Fibroblast of skin of right biceps (primary cell): ENCODE data around the gene SHANK1.

ENCODE experiments used
- DNase-seq: peaks from one replicate; pipeline ENCODE4 v3.0.0-alpha.2; 2013

SHANK1 gene

DNA sequence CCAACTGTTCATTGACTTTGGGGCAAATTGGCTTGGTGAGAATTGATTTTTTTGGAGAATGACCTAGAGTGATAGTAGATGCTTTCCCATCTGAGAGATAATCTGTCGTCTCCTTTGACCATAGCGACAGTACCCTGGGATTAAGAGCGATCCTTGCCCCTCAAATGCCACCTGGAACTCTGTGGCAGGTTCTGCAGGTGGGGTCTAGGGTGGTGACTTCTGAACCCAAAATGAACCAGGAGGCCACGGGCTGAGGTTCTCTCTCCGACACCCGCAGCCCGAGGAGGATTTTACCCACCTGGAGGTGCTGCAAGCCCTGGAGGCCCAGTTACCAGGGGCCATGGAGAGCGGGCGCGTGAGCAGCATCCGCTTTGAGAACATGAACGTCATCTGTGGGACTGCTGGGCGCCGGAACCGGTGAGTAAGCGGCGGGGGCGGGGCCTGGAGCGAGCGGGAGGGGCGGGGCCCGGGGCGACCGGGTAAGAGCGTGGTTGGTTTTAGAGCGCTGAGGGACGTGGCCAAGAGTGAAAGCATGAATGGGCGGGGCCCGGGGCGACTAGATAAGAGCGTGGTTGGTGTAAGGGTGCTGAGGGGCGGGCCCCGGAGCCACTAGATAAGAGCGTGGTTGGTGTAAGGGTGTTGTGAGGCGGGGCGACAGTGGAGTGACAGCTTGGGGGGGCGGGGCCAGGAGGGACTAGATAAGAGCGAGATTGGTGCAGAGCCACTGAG, 61.7 kb downstream of the SHANK1 start:
- DNase-seq = peak; percentile 99

DNA sequence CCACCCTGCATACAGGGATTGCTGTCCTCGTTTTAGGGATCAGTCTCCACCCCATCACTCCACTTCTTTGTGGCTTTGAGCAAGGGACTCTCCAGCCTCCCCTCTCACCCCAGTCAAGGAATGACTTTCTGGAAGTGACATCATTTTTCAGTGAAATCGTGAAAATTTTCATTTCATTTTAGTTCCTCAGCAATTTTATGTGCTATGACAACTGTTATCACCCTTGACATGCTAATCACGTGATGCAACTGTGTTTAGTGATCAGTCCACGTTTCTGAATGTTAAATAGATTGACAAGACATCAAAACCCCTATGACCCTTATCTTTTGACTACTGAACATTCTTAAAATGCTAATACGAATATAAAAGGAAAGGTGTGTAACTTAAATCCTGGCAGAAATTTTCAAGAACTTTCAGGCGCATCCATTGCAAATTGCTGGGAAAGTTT, 62.4 kb downstream of the SHANK1 start:
- DNase-seq = no peak

DNA sequence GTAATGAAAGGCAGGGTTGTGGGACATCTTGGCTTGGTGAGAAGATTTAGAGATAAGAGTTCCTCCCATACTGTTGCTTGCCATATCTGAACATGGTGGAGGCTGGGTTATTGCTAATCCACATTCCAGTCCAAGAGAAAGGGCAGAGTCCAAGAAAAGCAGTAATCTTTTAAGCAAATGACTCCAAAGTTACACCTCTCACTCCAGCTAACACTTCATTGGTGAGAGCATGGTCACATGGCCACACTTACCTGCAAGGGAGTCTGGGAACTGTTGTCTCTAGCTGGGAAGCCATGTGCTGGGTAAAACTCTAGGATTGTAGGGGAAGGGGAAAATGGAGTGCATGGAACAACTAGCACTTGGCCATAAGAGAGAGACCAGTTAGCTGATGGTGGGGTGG, 64.7 kb downstream of the SHANK1 start:
- no peak for DNase-seq

DNA sequence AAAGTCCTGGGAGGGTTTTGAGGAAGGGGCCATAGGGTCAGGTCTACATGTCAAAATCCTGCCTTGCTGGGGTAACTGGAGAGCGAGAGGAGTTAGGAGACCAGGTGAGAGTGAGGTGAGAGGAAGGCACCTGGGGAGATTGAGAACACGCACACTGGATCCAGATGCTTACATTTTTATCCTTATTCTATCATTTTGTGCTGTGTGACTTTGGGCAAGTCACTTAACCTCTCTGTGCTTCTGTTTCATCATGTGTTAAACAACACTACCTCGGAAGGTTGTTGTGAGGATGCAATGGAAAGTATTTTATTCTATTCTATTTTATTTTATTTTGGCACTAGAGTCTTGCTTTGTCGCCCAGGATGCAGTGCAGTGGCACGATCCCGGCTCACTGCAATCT, 66.9 kb downstream of the SHANK1 start:
- DNase-seq = no peak

DNA sequence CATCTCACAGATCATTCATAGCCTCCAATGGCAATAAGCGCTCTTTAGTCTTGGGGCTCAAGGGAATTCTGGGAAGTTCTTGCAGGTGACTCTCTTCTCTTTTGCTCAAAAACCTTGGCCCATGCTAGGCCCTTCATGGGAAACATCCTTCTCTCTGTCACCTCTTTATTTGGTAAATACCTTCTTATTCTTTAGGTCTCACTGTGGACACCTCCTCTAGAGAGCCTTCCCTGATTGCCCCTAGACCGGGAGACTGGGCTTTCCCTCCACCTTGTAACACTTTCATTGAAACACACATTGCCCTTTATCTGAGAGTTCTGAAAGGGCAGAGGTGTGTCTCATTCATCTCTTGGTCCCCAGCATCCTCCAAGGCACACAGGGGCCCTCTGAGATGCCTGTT, 68.4 kb downstream of the SHANK1 start:
- no peak for DNase-seq

DNA sequence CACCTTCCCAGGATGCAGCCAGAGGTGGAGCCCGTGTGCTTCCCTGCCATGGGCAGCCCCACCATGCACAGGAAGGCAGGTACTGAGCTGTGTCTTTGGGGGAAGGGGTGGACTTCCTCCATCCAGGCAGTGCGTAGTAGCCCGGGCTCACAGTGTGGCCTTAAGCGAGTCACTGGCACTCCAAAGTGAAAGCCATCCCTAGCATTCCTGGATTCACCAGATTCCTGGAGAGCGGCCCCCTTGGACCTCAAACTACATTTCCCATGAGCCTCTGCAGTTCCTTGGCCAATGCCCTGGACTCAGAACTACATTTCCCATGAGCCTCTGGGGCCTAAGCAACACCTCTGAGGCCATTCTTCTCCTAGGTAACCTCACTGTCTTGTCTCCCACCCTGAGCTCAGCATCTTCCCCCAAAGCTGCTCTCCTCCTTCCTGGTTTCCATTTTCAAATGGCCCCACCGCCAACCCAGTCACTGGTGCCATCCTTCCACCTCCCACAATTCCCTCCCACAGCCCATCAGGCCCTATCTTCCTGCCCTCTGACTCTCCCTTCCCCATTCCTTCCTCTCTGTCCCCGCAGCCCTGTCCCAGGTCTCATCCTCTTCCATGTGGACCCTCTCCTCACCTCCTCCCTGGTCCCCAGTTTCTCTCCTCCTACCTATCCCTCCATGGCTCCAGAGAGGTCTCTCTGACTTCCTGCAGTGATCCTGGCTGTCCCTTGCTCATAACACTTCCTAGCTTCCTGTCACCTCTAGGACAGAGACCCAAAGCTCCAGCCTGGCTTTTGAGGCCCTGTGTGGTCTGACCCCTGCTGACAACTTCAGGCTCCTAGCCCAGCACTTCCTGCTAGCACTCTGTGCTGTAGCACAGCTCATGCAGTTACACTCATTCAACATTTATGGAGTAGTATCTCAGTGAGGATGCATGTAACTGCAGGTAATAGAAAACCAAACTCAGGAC, 69.9 kb downstream of the SHANK1 start, which contains the start of gene C19orf81:
Gene C19orf81, plus strand, starts transcription at position 13 of the 959 bp plus-strand sequence. Its CDS starts 0 bp downstream, at position 13.
- peak; percentile 26 for DNase-seq

DNA sequence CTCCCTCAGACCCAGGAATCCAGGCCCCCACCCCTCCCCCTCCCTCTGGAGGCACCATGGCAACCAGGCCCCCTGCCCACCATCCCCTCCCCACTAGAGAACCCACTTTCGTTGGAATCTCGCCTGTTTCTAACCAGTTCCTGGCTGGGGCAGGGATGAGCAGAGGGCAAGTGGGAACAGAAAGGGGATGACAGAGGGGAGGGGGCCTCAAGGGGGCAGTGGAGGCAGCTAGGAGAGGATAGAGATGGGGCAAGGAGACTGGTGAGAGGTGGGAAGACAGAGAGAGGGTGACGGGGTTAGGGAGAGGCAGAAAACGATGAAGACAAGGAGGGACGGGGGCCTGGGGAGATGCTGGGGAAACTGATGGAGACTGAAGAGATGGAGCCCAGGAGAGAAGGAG, 70.9 kb downstream of the SHANK1 start:
- DNase-seq = no peak

DNA sequence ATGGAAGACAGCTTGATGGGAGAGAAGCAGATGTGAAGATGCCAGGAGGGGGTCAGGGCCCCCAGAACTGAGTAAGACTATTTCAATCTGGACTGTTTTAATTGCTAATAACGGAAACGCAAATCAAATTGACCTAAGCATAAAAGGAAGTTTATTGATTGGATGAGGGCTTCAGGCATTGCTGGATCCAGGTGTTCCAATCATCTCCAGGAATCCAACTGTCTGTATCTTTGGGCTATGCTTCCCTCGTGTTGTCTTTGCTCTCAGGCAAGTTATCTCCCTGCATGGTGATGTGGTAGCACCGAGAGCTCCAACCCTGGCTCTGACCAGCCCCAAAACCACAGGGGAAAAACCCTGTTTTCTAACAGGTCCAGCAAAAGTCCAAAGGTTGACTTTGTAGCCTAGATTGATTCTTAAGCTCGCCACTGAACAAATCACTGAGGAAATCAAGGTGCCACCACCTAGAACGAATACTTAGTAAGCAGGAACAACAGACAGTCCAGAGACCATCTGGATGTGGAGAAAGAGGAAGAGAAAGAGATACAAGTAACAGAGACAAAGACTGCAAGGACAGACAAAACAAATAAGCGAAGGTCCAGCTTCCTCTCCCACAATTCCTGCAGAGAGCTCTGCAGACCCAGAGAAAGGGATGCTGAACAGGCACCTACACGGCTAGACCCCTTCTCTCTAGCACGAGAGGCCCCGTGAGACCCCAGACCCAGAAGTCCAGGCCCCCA, 71.6 kb downstream of the SHANK1 start:
- no peak for DNase-seq

DNA sequence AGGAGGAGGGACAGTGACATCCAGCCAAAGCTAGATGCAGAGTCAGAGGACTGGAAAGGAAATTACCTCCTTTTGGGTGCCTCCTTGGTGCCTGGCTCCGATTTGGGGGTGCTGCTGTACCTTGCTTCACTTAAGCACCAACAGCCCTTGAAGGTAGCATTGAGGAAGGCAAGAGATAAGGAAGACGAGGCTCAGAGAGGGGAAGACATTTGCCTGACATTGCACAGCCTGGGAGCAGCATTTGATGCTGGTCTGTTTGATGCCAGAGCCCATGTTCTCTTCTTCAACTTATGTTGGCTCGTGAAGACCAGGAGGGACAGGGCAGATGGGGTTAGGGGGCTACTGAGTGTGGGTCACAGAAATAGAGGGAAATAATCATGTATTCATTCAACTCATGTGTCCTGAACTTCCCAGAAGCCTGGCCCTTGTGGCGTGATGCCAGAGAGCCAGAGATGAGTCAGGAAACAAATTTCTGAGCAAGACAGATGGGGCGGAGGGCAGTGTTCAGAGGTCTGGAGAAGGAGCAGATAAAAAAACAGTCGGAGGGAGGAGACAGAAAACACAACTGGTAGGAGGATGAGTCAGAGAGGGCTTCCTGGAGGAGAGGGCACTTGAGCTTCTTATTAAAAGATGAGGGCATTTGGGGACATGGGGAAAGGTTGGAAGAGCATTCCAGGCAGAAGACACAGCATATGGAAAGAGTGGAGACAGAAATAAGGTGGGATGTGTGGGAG, 73.4 kb downstream of the SHANK1 start:
- DNase-seq = peak; percentile 74

DNA sequence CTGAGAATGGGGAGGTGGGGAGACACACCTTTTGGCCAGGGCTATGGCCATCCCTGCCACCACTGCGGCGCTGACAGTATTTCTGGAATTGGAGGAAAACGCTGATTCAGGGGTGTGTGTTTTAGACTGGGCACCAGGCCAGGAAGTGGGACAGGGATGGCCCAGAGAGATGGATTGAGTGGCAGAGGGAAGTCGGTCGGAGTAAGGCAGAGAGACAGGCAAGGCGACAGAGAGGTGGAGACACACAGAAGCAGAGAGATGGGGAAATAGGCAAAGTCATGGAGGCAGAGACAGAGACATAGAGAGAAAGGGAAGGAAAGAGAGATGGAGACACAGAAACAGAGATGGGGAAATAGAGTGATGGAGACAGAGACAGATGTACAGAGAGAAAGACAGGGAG, 74.5 kb downstream of the SHANK1 start:
- DNase-seq = no peak

DNA sequence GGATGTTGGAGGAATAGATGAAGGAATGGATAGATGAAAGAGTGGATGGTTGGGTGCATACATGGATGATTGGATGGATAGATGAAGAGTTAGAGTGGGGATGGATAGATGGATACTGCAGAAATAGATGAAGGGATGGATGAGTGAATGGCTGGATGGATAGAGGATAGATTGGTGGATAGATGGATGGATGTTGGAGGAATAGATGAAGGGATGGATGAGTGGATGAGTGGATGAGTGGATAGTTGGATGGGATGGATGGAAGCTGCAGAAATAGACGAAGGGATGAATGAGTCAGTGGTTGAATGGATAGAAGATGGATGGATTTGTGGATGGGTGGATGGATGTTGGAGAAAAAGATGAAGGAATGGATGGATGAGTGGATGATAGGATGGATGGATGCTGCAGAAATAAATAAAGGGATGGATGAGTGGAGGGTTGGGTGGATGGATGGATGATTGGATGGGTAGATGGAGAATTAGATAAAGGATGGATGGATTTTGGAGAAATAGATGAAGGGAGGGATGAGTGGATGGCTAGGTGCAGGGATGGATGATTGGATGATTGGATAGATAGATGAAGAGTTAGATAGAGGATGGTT, 75.2 kb downstream of the SHANK1 start:
- DNase-seq = no peak

DNA sequence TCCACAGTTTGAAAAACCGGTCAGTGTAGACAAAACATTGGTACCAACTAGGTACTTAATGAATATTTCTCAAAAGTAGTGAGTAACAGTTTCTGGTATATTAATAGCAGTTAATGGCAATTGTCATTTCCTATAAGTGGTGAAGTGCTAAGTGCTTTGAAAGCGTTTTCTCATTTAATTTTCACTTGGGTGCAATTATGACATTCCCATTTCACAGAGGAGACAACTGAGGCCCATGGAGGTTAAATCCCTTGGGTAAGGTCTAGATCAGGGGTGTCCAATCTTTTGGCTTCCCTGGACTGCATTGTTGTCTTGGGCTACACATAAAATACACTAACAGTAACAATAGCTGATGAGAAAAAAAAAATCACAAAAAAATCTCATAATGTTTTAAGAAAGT, 79.2 kb downstream of the SHANK1 start:
- DNase-seq = no peak

DNA sequence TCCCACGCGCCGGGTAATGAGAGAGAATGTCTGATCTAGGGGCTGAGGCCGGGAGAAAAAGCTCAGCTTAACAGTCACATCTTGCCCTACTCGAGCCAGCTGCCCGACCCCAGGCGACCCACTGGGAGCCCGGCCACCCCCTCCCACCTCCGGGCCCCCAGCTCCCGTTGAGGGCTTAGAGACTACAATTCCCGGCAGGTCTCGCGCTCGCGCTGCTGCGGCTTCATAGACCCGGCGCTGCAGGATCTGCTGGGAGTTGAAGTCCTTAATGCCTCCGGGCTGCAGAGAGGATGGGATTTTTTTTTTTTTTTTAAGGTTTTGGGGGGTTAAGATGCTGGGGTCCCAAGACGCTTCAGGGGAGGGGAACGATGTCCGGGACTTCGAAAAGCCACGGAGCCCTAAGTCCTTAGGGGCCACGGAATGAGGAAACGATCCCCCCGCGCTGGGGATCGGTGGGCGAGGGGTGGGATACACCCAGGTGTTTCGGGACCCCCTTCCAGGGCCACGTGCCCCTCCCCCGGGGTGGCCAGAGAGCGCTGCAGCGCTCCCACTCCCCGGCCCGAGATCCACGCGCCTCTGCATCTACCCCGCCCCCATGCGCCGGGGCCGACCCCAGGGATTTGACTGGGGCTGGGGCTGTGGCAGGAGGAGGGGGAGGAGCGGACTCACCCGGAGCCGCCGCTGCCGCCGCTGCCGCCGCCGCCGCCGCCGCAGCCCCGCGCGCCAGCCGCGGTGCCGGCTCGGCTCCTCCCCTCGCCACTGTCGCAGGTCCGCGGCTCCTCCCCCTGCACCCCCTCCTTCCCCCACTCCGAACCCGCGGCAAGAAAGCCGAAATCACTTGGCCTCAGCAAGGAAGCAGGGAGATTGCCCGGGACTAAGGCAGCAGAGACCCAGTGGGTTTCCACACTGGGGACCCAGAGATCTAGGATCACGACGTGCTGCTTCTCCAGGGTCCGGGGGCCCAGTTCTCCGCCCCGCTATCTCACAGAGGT, 80.2 kb downstream of the SHANK1 start, which contains the start of gene SYT3:
Gene SYT3, minus strand, starts transcription at position 761 of the 992 bp plus-strand sequence. CDS start 2,470 bp downstream, outside the sequence.
- peak; percentile 29 for DNase-seq

DNA sequence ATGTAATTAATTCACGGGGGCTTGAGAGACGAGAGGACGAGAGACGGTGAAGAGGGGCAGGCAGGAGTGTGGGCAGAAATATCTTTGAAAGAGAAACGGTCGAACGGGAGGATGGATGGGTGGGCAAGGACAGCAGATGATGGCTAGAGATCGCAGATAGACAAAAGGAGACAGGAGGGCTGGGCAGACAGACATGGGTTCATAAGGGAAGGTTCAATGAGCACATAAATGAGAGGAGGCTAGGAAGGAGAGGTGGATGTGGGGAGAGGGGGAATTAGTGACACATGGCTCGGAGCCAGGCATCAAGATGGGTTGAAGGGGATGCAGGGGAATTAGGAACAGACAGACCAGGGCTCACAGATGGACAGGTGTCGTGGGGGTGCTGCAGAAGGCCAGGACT, 81.0 kb downstream of the SHANK1 start:
- no peak for DNase-seq

DNA sequence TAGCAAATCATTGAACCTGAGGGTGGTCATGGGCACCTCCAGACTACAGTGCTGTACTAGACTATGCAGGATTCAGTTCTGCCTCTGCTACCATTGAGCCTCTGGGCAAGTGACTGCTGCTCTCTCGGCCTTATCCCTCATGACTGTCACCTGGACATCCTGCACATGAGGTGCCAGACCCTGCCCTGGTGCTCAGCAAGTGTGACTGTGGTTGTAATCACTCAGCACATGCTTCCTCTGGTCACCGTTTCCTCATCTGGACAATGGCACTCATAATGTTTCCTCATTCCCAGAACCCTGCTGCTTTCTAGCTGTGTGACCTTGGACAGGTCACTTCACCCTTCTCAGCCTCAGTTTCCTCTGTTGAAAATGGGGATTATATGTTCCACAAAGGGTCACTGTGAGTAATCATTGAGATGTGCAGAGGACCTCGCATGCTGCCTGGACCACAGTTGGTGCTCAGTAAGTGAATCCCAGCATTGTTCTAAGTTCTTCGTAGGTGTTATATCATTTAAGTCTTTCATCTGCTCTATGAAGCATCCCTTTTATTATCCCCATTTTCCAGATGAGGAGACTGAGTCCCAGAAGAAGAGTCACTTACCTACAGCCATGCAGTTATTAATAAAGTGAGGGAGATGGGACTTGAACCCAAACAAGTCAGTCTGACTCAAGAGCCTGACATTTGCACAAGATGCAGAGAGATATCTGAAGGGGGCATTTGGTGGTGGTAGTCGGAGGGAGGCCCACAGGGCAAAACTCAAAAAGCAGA, 83.1 kb downstream of the SHANK1 start:
- no peak for DNase-seq

DNA sequence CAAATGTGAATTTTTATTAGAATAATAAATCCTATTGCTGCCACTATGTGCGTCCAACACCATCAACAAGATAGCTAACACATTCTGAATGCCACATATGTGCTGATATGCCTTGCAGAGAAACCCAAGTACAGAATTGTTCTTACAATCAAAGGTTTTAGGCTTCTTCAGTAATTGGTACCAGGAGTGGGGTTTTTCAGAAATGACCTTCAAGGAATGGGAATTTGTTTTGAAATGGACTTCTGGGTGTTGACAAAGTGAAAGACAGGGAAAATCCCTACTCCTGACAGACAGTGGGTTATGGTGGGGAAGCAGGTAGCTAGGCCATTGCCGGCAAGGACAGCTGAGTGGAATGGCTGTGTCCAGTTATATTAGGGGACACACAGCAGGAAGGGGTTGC, 85.6 kb downstream of the SHANK1 start:
- no peak for DNase-seq

DNA sequence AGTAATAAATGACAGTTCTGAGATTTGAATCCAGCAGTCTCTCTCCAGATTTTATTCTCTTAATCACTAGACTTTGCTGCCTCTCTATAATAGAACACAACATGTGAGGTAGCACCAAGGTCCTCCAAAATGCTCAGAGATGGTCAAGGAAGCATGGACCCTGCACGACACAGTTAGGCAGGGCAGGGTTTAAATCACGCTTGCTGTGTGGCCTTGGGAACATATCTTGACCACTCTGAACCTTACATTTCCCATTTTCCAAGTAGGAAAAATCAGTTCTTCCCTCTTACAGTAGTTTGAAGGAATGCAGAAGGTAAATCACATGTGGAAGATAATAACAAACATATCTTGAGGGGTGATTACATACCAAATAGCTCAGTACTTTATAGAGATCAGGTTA, 86.2 kb downstream of the SHANK1 start:
- DNase-seq = no peak

DNA sequence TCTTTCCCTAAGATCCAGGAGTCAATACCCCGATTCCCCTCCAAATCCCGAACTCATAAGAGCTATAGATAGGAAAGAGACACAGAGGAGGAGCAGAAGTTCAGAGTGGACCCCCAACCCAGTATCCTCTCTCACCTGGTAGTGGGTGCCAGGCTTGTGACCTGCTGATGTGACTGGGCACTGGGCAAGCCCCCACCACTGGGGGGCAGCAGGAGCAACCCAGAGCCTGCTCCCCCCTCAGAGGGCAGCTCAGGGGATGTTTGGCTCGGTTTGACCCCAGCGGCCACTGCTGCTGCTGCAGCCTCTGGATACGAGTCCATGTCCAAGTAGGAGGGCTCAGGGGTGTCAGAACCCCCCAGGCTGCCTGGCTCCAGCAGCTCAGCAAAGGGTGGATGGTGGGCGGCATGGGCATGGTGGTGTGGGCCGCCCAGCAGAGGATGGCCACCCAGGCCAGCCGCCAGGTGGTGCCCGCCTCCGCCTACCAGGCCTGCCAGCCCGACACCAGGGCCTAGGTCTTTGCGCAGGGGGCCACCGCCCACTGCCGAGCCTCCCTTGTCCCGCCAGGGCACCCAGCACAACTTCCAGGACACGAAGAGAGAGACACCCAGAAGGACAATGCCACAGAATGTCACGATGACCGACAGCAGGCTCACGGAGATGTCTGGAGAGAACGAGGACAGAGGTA, 87.3 kb downstream of the SHANK1 start:
- DNase-seq = no peak

DNA sequence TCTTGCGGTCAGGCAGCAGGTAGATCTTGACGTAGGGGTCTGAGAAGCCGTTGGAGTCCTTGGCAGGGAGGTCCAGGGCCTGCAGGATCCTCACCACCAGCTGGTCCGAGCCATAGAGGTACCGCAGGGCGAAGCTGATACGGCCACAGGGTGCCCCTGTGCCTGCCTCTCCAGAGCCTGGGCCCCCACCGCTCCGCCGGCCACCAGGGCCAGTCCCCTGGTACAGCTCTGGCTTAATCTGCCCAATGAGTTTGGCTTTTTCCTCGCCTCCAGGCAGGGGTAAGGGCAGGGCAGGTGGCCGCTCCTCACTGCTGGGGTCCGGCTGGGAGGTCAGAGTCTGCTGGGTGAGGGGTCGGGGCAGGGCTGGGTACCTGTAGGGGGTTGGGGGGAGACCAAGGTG, 89.8 kb downstream of the SHANK1 start:
- DNase-seq = no peak
